Measurements from ENCODE around the gene SMLR1. TPM values are rescaled to one million over a fixed set of nuclear protein-coding genes. Genes with fewer than 3 reads are reported as not detected.

The SMLR1 gene
- total RNA-seq, 1 experiment from 2014 or later, result 0.08 TPM

- DNase-seq (ENCODE audit: low read depth, low spot score) (no peak), ATAC-seq (no peak)
- Histone ChIP-seq H3K27me3 (ENCODE audit: control insufficient read depth, insufficient read depth, low read length) (no peaks in the 10 kb centered on the region), H3K36me3 (ENCODE audit: control insufficient read depth, insufficient read depth, low read length) (no peaks in the 10 kb centered on the region), H3K4me3 (ENCODE audit: low read depth in 2 of 2, low read length in 2 of 2) (no peak overlapping the region), H3K4me1 (ENCODE audit: control insufficient read depth, insufficient read depth, low read length) (no peaks in the 10 kb centered on the region), H3K9me3 (ENCODE audit: control insufficient read depth, insufficient read depth, low read depth, low read length) (no peaks in the 10 kb centered on the region), H3K27ac (ENCODE audit: low read length) (no peak overlapping the region)
- intact Hi-C loops (cut with micrococcal nuclease; ENCODE audit: unreplicated experiment) (no loop called here), in situ Hi-C loops (cut with HindIII; ENCODE audit: low pct_unique_long_range_greater_than_20kb, low sequenced_read_pairs) (no loop called here)
- CTCF ChIA-PET, result no interaction called here
- POLR2A ChIA-PET, result no interaction called here
- TF ChIP-seq POLR2AphosphoS5 (IDR thresholded peaks at IDR 0.05; ENCODE audit: low read depth, low read length) (no peak), CTCF (IDR thresholded peaks at IDR 0.05) (no peak), REST (IDR thresholded peaks at IDR 0.05; ENCODE audit: insufficient read depth in 1 of 2, low read depth in 2 of 2, low read length in 1 of 2) (no peak), SIN3A (IDR thresholded peaks at IDR 0.05; ENCODE audit: borderline replicate concordance, insufficient read depth, low read depth, low read length) (no peak), TCF7L2 (IDR thresholded peaks at IDR 0.05; ENCODE audit: low read depth, low read length) (no peak)
- no TSS peak for BruUV-seq (replicated peaks)
These were observed 33.1 kb upstream of the SMLR1 start for GRCh38 chr6:130794010-130794697.

GRCh38 chr6:130794738-130795137 lies 32.5 kb upstream of the SMLR1 start:
- TF ChIP-seq REST (IDR thresholded peaks at IDR 0.05; ENCODE audit: insufficient read depth in 1 of 2, low read depth in 2 of 2, low read length in 1 of 2) (no peak), CTCF (IDR thresholded peaks at IDR 0.05) (no peak), TCF7L2 (IDR thresholded peaks at IDR 0.05; ENCODE audit: low read depth, low read length) (no peak), SIN3A (IDR thresholded peaks at IDR 0.05; ENCODE audit: borderline replicate concordance, insufficient read depth, low read depth, low read length) (no peak), POLR2AphosphoS5 (IDR thresholded peaks at IDR 0.05; ENCODE audit: low read depth, low read length) (no peak)
- Histone ChIP-seq H3K27me3 (ENCODE audit: control insufficient read depth, insufficient read depth, low read length) (no peaks in the 10 kb centered on the region), H3K36me3 (ENCODE audit: control insufficient read depth, insufficient read depth, low read length) (no peaks in the 10 kb centered on the region), H3K4me3 (ENCODE audit: low read depth in 2 of 2, low read length in 2 of 2) (no peak overlapping the region), H3K9me3 (ENCODE audit: control insufficient read depth, insufficient read depth, low read depth, low read length) (no peaks in the 10 kb centered on the region), H3K27ac (ENCODE audit: low read length) (no peak overlapping the region), H3K4me1 (ENCODE audit: control insufficient read depth, insufficient read depth, low read length) (no peaks in the 10 kb centered on the region)
- in situ Hi-C loops (cut with HindIII; ENCODE audit: low pct_unique_long_range_greater_than_20kb, low sequenced_read_pairs) (no loop called here), intact Hi-C loops (cut with micrococcal nuclease; ENCODE audit: unreplicated experiment) (no loop called here)
- ATAC-seq (no peak), DNase-seq (ENCODE audit: low read depth, low spot score) (no peak)
- CTCF ChIA-PET, result interaction anchor here (1.1 kb wide), 1 partner anchor 97 kb away, joined by 3 read pairs; no protein-coding TSS in a partner anchor
- BruUV-seq (replicated peaks), result no TSS peak
- POLR2A ChIA-PET, result no interaction called here

Measured in Panc1 (cell line).